ENCODE measurements around the gene SGCD.

SGCD gene

GRCh38 chr5:156779436-156779835 is 452.5 kb downstream of the SGCD start:
- no peak for DNase-seq (ENCODE audit: low read depth, low spot score)

DNA sequence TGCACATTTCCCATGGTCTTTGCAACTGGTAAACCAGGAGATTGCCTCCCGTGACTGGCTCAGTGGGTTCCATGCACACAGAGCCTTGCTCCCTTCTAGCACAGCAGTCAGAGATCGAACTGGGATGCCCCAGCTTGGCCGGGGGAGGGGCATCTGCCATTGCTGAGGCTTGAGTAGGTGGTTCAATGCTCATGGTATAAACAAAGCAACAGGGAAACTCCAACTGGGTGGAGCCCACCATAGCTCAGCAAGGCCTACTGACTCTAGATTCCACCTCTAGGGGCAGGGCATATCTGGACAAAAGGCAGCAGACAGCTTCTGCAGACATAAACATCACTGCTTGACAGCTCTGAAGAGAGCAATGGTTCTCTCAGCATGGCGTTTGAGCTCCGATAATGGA is 456.1 kb downstream of the SGCD start:
- TF ChIP-seq EZH2 (IDR thresholded peaks at IDR 0.05) (no peak), POLR2AphosphoS5 (IDR thresholded peaks at IDR 0.05; ENCODE audit: borderline replicate concordance, low read depth, low read length) (no peak), FOXP2 (optimal IDR thresholded peaks at IDR 0.05; ENCODE audit: control extremely low read depth, extremely low read length, insufficient read depth) (no peak)
- DNase-seq (ENCODE audit: low read depth, low spot score): no peak
- no peaks in the 10 kb centered on the region for H3K9me3 ChIP-seq (ENCODE audit: low read depth, low read length)
- no peak overlapping the region for H3K9ac ChIP-seq (ENCODE audit: insufficient read length)
- H3K36me3 ChIP-seq (ENCODE audit: insufficient read depth, low read length): no peaks in the 10 kb centered on the region
- H3K27ac ChIP-seq: no peak overlapping the region
- H3K4me3 ChIP-seq: no peak overlapping the region

More at GRCh38 chr5:156779436-156779835, 452.5 kb downstream of the SGCD start:
- Histone ChIP-seq H3K36me3 (ENCODE audit: insufficient read depth, low read length) (no peaks in the 10 kb centered on the region), H3K9me3 (ENCODE audit: low read depth, low read length) (no peaks in the 10 kb centered on the region), H3K9ac (ENCODE audit: insufficient read length) (no peak overlapping the region), H3K4me3 (no peak overlapping the region), H3K27ac (no peak overlapping the region)
- TF ChIP-seq FOXP2 (optimal IDR thresholded peaks at IDR 0.05; ENCODE audit: control extremely low read depth, extremely low read length, insufficient read depth) (no peak), POLR2AphosphoS5 (IDR thresholded peaks at IDR 0.05; ENCODE audit: borderline replicate concordance, low read depth, low read length) (no peak), EZH2 (IDR thresholded peaks at IDR 0.05) (no peak)

GRCh38 chr5:156794687-156795086 is 467.7 kb downstream of the SGCD start:
- Histone ChIP-seq H3K9ac (ENCODE audit: insufficient read length) (no peak overlapping the region), H3K4me3 (no peak overlapping the region), H3K36me3 (ENCODE audit: insufficient read depth, low read length) (no peaks in the 10 kb centered on the region), H3K27ac (no peak overlapping the region), H3K9me3 (ENCODE audit: low read depth, low read length) (no peaks in the 10 kb centered on the region)
- no peak for DNase-seq (ENCODE audit: low read depth, low spot score)
- TF ChIP-seq POLR2AphosphoS5 (IDR thresholded peaks at IDR 0.05; ENCODE audit: borderline replicate concordance, low read depth, low read length): no peak
- TF ChIP-seq FOXP2 (optimal IDR thresholded peaks at IDR 0.05; ENCODE audit: control extremely low read depth, extremely low read length, insufficient read depth): no peak
- no peak for TF ChIP-seq EZH2 (IDR thresholded peaks at IDR 0.05)

DNA sequence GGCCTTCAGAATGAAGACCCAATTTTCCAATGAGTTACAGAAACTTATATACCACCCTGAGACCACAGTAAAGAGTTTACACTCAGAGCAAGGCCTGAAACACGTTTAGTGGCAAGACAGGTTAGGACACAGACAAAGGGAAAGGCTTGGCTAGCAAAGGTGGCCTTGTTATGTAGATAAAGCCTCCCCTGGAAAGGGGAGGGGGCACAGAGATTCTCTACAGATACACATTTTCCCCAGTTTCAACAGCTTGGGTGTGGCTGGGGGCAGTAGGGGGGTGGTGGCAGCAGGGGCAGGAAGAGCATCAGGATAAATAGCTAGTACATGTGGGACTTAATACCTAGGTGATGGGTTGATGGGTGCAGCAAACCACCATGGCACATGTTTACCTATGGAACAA is 471.2 kb downstream of the SGCD start:
- no peak for DNase-seq (ENCODE audit: low read depth, low spot score)
- Histone ChIP-seq H3K36me3 (ENCODE audit: insufficient read depth, low read length) (no peaks in the 10 kb centered on the region), H3K9me3 (ENCODE audit: low read depth, low read length) (no peaks in the 10 kb centered on the region), H3K27ac (no peak overlapping the region), H3K9ac (ENCODE audit: insufficient read length) (no peak overlapping the region), H3K4me3 (no peak overlapping the region)
- TF ChIP-seq EZH2 (IDR thresholded peaks at IDR 0.05): no peak
- TF ChIP-seq FOXP2 (optimal IDR thresholded peaks at IDR 0.05; ENCODE audit: control extremely low read depth, extremely low read length, insufficient read depth): no peak
- no peak for TF ChIP-seq POLR2AphosphoS5 (IDR thresholded peaks at IDR 0.05; ENCODE audit: borderline replicate concordance, low read depth, low read length)

DNA sequence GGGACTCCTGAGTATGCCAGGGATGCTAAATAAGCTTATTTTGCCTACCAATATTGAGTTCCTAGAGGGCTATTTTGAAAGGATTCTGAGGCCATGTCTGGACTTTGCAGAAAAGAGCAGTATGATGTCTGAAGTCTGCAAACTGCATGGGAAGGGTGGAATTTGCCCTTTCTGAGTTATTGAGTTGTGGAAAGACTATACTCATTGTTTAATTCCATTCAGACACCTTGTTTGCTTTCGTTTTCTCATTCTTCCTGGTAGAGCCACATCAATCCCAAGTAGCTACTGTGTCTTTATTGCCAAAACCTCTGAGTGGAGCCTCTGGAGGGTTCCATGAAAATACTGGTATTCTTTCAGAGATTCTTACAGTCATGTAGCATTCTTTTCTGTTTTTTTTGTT is 472.2 kb downstream of the SGCD start:
- TF ChIP-seq POLR2AphosphoS5 (IDR thresholded peaks at IDR 0.05; ENCODE audit: borderline replicate concordance, low read depth, low read length) (no peak), FOXP2 (optimal IDR thresholded peaks at IDR 0.05; ENCODE audit: control extremely low read depth, extremely low read length, insufficient read depth) (no peak), EZH2 (IDR thresholded peaks at IDR 0.05) (no peak)
- no peak overlapping the region for H3K4me3 ChIP-seq
- DNase-seq (ENCODE audit: low read depth, low spot score): no peak
- no peaks in the 10 kb centered on the region for H3K36me3 ChIP-seq (ENCODE audit: insufficient read depth, low read length)
- no peaks in the 10 kb centered on the region for H3K9me3 ChIP-seq (ENCODE audit: low read depth, low read length)
- H3K9ac ChIP-seq (ENCODE audit: insufficient read length): no peak overlapping the region
- H3K27ac ChIP-seq: no peak overlapping the region

- Histone ChIP-seq H3K9me3 (ENCODE audit: low read depth, low read length) (no peaks in the 10 kb centered on the region), H3K4me3 (no peak overlapping the region), H3K36me3 (ENCODE audit: insufficient read depth, low read length) (no peaks in the 10 kb centered on the region), H3K9ac (ENCODE audit: insufficient read length) (no peak overlapping the region), H3K27ac (no peak overlapping the region)
- DNase-seq (ENCODE audit: low read depth, low spot score): no peak
- no peak for TF ChIP-seq POLR2AphosphoS5 (IDR thresholded peaks at IDR 0.05; ENCODE audit: borderline replicate concordance, low read depth, low read length)
- no peak for TF ChIP-seq FOXP2 (optimal IDR thresholded peaks at IDR 0.05; ENCODE audit: control extremely low read depth, extremely low read length, insufficient read depth)
- no peak for TF ChIP-seq EZH2 (IDR thresholded peaks at IDR 0.05)
Measured at GRCh38 chr5:156800929-156801328, 474.0 kb downstream of the SGCD start.

DNA sequence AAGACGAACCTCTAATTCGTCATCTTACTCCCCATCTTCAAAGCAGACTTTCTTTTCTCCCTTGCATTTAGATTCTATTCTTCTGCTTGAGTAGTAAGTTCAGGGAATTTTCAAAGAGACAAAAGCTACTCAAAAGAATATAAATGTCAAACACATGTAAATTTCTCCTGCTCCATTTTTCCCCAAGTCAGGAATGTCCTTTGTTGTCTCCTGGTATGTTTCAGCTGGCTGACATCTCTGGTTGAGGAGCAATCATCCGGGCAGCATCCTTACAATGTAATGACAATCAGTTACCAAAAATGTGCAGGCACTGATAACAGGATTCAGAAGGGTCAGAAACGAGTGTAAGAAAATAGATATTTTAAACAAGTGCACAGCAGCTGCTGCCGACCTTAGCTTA is 475.5 kb downstream of the SGCD start:
- TF ChIP-seq EZH2 (IDR thresholded peaks at IDR 0.05): no peak
- no peak for TF ChIP-seq POLR2AphosphoS5 (IDR thresholded peaks at IDR 0.05; ENCODE audit: borderline replicate concordance, low read depth, low read length)
- no peak for TF ChIP-seq FOXP2 (optimal IDR thresholded peaks at IDR 0.05; ENCODE audit: control extremely low read depth, extremely low read length, insufficient read depth)
- no peak for DNase-seq (ENCODE audit: low read depth, low spot score)
- no peak overlapping the region for H3K9ac ChIP-seq (ENCODE audit: insufficient read length)
- no peak overlapping the region for H3K27ac ChIP-seq
- H3K36me3 ChIP-seq (ENCODE audit: insufficient read depth, low read length): no peaks in the 10 kb centered on the region
- H3K4me3 ChIP-seq: no peak overlapping the region
- H3K9me3 ChIP-seq (ENCODE audit: low read depth, low read length): no peaks in the 10 kb centered on the region

- Histone ChIP-seq H3K9me3 (ENCODE audit: low read depth, low read length) (no peaks in the 10 kb centered on the region), H3K27ac (no peak overlapping the region), H3K36me3 (ENCODE audit: insufficient read depth, low read length) (no peaks in the 10 kb centered on the region), H3K9ac (ENCODE audit: insufficient read length) (no peak overlapping the region), H3K4me3 (no peak overlapping the region)
- no peak for DNase-seq (ENCODE audit: low read depth, low spot score)
- TF ChIP-seq FOXP2 (optimal IDR thresholded peaks at IDR 0.05; ENCODE audit: control extremely low read depth, extremely low read length, insufficient read depth): no peak
Measured at GRCh38 chr5:156803404-156803803, 476.4 kb downstream of the SGCD start.

DNA sequence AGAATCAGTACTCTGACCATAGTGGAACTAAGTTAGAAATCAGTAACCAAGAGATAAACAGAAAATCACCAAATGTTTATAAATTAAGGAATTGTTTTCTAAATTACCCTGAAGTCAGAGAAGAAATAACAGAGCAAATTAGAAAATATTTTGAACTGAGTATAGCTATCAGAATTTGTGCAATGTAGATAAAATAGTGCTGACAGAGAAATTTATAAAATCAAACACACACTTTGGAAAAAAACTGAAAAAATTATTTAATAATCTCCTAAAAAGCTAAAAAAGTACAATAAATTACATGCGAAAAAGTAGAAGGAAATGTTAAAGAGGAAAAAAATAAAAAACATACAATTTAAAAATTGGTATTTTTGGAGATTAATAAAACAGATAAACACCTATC is 486.0 kb downstream of the SGCD start:
- Histone ChIP-seq H3K4me3 (no peak overlapping the region), H3K36me3 (ENCODE audit: insufficient read depth, low read length) (no peaks in the 10 kb centered on the region), H3K9ac (ENCODE audit: insufficient read length) (no peak overlapping the region), H3K9me3 (ENCODE audit: low read depth, low read length) (no peaks in the 10 kb centered on the region), H3K27ac (no peak overlapping the region)
- DNase-seq (ENCODE audit: low read depth, low spot score): no peak
- TF ChIP-seq EZH2 (IDR thresholded peaks at IDR 0.05) (no peak), POLR2AphosphoS5 (IDR thresholded peaks at IDR 0.05; ENCODE audit: borderline replicate concordance, low read depth, low read length) (no peak)
